ENCODE results near the gene ACSS3.
A peak's percentile ranks its signal among the peaks of the same experiment; 100 is the strongest.

The ACSS3 gene

DNA sequence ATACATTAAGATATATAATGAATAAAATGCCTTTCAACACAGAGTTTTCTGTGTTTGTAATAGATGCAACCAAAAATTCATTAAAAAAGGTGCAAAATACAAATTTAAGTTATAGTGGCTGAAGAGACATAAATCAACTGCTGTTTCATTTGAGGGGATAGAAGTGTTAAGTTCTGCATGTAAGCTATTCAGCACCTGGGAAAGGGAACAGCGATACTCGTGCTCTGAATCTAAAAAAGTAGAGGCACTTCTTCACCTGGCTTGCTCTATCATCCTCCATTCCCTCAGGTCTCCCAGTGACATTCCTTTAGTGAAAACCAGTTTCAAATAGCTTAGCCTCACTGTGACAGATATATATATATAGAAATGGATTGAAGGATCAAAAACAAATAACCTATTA is 222.6 kb downstream of the ACSS3 start:
- TF ChIP-seq POLR2AphosphoS5 (IDR thresholded peaks at IDR 0.05; ENCODE audit: low read depth, low read length), result no peak
- TF ChIP-seq, protein P1, sequence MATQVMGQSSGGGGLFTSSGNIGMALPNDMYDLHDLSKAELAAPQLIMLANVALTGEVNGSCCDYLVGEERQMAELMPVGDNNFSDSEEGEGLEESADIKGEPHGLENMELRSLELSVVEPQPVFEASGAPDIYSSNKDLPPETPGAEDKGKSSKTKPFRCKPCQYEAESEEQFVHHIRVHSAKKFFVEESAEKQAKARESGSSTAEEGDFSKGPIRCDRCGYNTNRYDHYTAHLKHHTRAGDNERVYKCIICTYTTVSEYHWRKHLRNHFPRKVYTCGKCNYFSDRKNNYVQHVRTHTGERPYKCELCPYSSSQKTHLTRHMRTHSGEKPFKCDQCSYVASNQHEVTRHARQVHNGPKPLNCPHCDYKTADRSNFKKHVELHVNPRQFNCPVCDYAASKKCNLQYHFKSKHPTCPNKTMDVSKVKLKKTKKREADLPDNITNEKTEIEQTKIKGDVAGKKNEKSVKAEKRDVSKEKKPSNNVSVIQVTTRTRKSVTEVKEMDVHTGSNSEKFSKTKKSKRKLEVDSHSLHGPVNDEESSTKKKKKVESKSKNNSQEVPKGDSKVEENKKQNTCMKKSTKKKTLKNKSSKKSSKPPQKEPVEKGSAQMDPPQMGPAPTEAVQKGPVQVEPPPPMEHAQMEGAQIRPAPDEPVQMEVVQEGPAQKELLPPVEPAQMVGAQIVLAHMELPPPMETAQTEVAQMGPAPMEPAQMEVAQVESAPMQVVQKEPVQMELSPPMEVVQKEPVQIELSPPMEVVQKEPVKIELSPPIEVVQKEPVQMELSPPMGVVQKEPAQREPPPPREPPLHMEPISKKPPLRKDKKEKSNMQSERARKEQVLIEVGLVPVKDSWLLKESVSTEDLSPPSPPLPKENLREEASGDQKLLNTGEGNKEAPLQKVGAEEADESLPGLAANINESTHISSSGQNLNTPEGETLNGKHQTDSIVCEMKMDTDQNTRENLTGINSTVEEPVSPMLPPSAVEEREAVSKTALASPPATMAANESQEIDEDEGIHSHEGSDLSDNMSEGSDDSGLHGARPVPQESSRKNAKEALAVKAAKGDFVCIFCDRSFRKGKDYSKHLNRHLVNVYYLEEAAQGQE (IDR thresholded peaks at IDR 0.05; ENCODE audit: insufficient read depth in 1 of 2, low read depth in 2 of 2, low read length in 2 of 2), result peak in 1 of 2 experiments; percentile 77; a peak in 2 of 4 replicates
- no peak for TF ChIP-seq TAF1 (IDR thresholded peaks at IDR 0.05; ENCODE audit: borderline replicate concordance, insufficient read depth, low read length)

DNA sequence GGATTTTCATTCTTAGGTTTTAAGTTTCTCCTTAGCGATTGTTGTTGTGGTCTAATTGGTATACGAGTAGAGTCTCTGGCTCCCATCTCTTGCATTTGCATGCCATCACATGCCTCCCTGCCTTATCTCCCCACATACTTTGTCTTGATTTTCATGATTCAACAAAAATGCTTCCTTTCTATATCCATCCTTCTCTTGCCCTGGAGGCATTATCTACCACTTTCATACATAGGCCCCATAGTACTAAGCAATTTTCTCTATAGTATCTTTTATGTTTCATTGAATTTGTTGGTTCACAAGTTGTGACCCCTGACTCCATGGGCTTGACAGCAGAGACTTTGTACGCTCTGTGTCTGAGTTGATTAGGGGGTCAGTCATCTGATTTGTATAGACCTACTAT is 226.1 kb downstream of the ACSS3 start:
- TF ChIP-seq SIN3A (IDR thresholded peaks at IDR 0.05; ENCODE audit: borderline replicate concordance, insufficient read depth, low read length) (no peak), FOXP2 (optimal IDR thresholded peaks at IDR 0.05; ENCODE audit: borderline replicate concordance, extremely low read depth, extremely low read length, insufficient read depth) (no peak), POLR2AphosphoS5 (IDR thresholded peaks at IDR 0.05; ENCODE audit: low read depth, low read length) (no peak), TAF1 (IDR thresholded peaks at IDR 0.05; ENCODE audit: borderline replicate concordance, insufficient read depth, low read length) (no peak)
- TF ChIP-seq, protein P1 (IDR thresholded peaks at IDR 0.05; ENCODE audit: insufficient read depth in 1 of 2, low read depth in 2 of 2, low read length in 2 of 2), result no peak

Measured in PFSK-1 (cell line).